RWPE2 (cell line): ENCODE data around the gene LYZ.

Experiments
- ATAC-seq: fragments of 200-7000 bp; cut with Tn5 transposase; 3 replicates; pipeline ENCODE4 v1.9.1; 2021; ENCODE audit warnings: low read depth
- DNase-seq: peaks from one replicate; pipeline ENCODE4 v3.0.0-alpha.2; 2020; ENCODE audit warnings: low spot score
- H3K27ac ChIP-seq: fragments of 450-650 bp; 2 replicates; pipeline ENCODE4 v1.5.1; 2017; ENCODE audit warnings: mild to moderate bottlenecking; ENCODE audit not compliant: poor library complexity, severe bottlenecking
- H3K27me3 ChIP-seq: fragments of 250-450 bp; sonication (Bioruptor Pico); 2 replicates; pipeline ENCODE4 v1.5.1; 2021; ENCODE audit warnings: mild to moderate bottlenecking, moderate library complexity; ENCODE audit not compliant: insufficient read depth, poor library complexity, severe bottlenecking
- H3K36me3 ChIP-seq: fragments of 250-450 bp; sonication (Bioruptor Pico); 2 replicates; pipeline ENCODE4 v1.5.1; 2020; ENCODE audit warnings: low read depth, mild to moderate bottlenecking, moderate library complexity
- H3K4me1 ChIP-seq: fragments of 250-450 bp; sonication (Bioruptor Pico); 2 replicates; pipeline ENCODE4 v1.5.1; 2021; ENCODE audit warnings: mild to moderate bottlenecking, moderate library complexity; ENCODE audit not compliant: insufficient read depth, poor library complexity, severe bottlenecking
- H3K4me3 ChIP-seq: fragments of 250-450 bp; sonication (Bioruptor Pico); 2 replicates; pipeline ENCODE4 v1.5.1; 2021; ENCODE audit warnings: mild to moderate bottlenecking, moderate library complexity; ENCODE audit not compliant: severe bottlenecking
- H3K9me3 ChIP-seq: fragments of 250-450 bp; sonication (Bioruptor Pico); 2 replicates; pipeline ENCODE4 v1.5.1; 2021; ENCODE audit warnings: mild to moderate bottlenecking, moderate library complexity; ENCODE audit not compliant: severe bottlenecking
- CTCF ChIP-seq: fragments of 450-650 bp; IDR thresholded peaks from one replicate; pipeline ENCODE4 v1.5.1; 2017; ENCODE audit warnings: mild to moderate bottlenecking, moderate library complexity; ENCODE audit not compliant: poor library complexity, severe bottlenecking

LYZ gene

GRCh38 chr12:69351462-69352236, 3.5 kb downstream of the LYZ start:
- Histone ChIP-seq H3K36me3 (no peaks in the 10 kb centered on the region), H3K27ac (no peak overlapping the region), H3K4me1 (no peaks in the 10 kb centered on the region), H3K9me3 (no peaks in the 10 kb centered on the region), H3K27me3 (no peaks in the 10 kb centered on the region), H3K4me3 (no peak overlapping the region)
- no peak for DNase-seq
- TF ChIP-seq CTCF = no peak
- ATAC-seq = no peak

GRCh38 chr12:69352904-69353303, 4.7 kb downstream of the LYZ start:
- no peak for TF ChIP-seq CTCF
- no peaks in the 10 kb centered on the region for H3K27me3 ChIP-seq
- no peak overlapping the region for H3K4me3 ChIP-seq
- H3K36me3 ChIP-seq = no peaks in the 10 kb centered on the region
- H3K4me1 ChIP-seq = peaks cover 4% of the 10 kb centered on the region
- H3K9me3 ChIP-seq = no peaks in the 10 kb centered on the region
- H3K27ac ChIP-seq = no peak overlapping the region
- DNase-seq = no peak
- ATAC-seq = no peak

- DNase-seq (no peak), ATAC-seq (no peak)
- no peak for TF ChIP-seq CTCF
- no peaks in the 10 kb centered on the region for H3K36me3 ChIP-seq
- no peak overlapping the region for H3K27ac ChIP-seq
- no peaks in the 10 kb centered on the region for H3K27me3 ChIP-seq
- H3K9me3 ChIP-seq = no peaks in the 10 kb centered on the region
- H3K4me1 ChIP-seq = peaks cover 9% of the 10 kb centered on the region
- no peak overlapping the region for H3K4me3 ChIP-seq
These were observed 6.0 kb downstream of the LYZ start for GRCh38 chr12:69354172-69354555.

- no peak for DNase-seq
- H3K27ac ChIP-seq = no peak overlapping the region
These were observed 6.5 kb downstream of the LYZ start for GRCh38 chr12:69354556-69355187.

More at GRCh38 chr12:69354556-69355187, 6.5 kb downstream of the LYZ start:
- H3K9me3 ChIP-seq = no peaks in the 10 kb centered on the region
- H3K4me1 ChIP-seq = peaks cover 11% of the 10 kb centered on the region
- no peak for TF ChIP-seq CTCF
- ATAC-seq = no peak
- no peaks in the 10 kb centered on the region for H3K27me3 ChIP-seq
- H3K4me3 ChIP-seq = no peak overlapping the region
- H3K36me3 ChIP-seq = no peaks in the 10 kb centered on the region
